HCT116 (cell line): Measurements from ENCODE around the gene CA10. TPM values are rescaled to one million over a fixed set of nuclear protein-coding genes. Genes with fewer than 3 reads are reported as not detected.

ENCODE experiments used
- ATAC-seq: fragments of 200-7000 bp; cut with Tn5 transposase; 2 replicates; pipeline ENCODE4 v1.9.1; 2020; ENCODE audit warnings: mild to moderate bottlenecking, moderate library complexity
- BruUV-seq: library from RNA; stranded (reverse); fragments of 400-500 nt; replicated peaks from 2 replicates; lab custom pipeline; 2021; lab: Mats Ljungman, UMichigan
- CTCF ChIA-PET: fragments of 300-600 bp; sonication (Branson Sonifier 250); formaldehyde crosslinking; loops from one replicate; lab custom pipeline; 2021; ENCODE audit warnings: antibody characterized with exemption; lab: Charles Lee
- POLR2A ChIA-PET: fragments of 300-600, 350-600 bp; sonication (Branson Sonifier 250); formaldehyde crosslinking; loops from one replicate; lab custom pipeline; 2021; ENCODE audit warnings: antibody characterized with exemption; lab: Charles Lee
- RAD21 ChIA-PET, 2 experiments: fragments of 300-600 bp; sonication (Branson Sonifier 250); formaldehyde crosslinking; loops; one replicate each; lab custom pipeline; 2023; ENCODE audit warnings: low total read pairs in 2 of 2; ENCODE audit not compliant: uncharacterized antibody in 2 of 2, unreplicated experiment in 2 of 2, low non-redundant PET in 1 of 2; lab: Charles Lee
- DNase-seq: peaks from one replicate; pipeline ENCODE4 v3.0.0-alpha.2; 2010; ENCODE audit warnings: low read depth, low spot score
- H2AFZ ChIP-seq: fragments of 200-600 bp; shearing (Covaris generic), sonication (generic); 2 replicates; pipeline ENCODE4 v1.6.1; 2017; ENCODE audit warnings: low read depth, mixed run types, mixed read lengths, antibody characterized with exemption, low read length; ENCODE audit not compliant: poor library complexity, severe bottlenecking
- H3K27ac ChIP-seq: 2 replicates; pipeline ENCODE4 v1.5.1; 2012; ENCODE audit warnings: low read depth, low read length
- H3K27me3 ChIP-seq: fragments of 200-600 bp; sonication (generic); 2 replicates; pipeline ENCODE4 v1.6.1; 2016; ENCODE audit warnings: mixed run types, low read length, mixed read lengths; ENCODE audit not compliant: insufficient read depth
- H3K36me3 ChIP-seq, 2 experiments: fragments of 200-500 bp in 1 of 2; fragments of 200-600 bp in 1 of 2; sonication (Bioruptor generic) in 1 of 2; sonication (generic) in 1 of 2; 2 replicates each; pipeline versions ENCODE4 v1.5.1 to v1.6.1; 2014 to 2016; ENCODE audit warnings: low read length in 2 of 2, inconsistent platforms in 1 of 2, mixed read lengths in 1 of 2, mixed run types in 1 of 2; ENCODE audit not compliant: insufficient read depth in 2 of 2, control insufficient read depth in 1 of 2
- H3K4me1 ChIP-seq, 2 experiments: fragments of 200-600 bp in 1 of 2; sonication (generic) in 1 of 2; 2 replicates each; pipeline versions ENCODE4 v1.5.1 to v1.6.1; 2012 to 2017; ENCODE audit warnings: low read length in 2 of 2, inconsistent platforms in 1 of 2, mild to moderate bottlenecking in 1 of 2, mixed read lengths in 1 of 2, mixed run types in 1 of 2, moderate library complexity in 1 of 2; ENCODE audit not compliant: insufficient read depth in 2 of 2, control insufficient read depth in 1 of 2
- H3K4me2 ChIP-seq: fragments of 200-600 bp; sonication (generic); 2 replicates; pipeline ENCODE4 v1.6.1; 2017; ENCODE audit warnings: mixed run types, low read length, mixed read lengths
- H3K4me3 ChIP-seq, 2 experiments: fragments of 200-600 bp in 1 of 2; sonication (generic) in 1 of 2; replicated peaks in 1 of 2; 2 replicates each; pipeline ENCODE4 v1.5.1; 2011 to 2016; ENCODE audit warnings: low read length in 2 of 2, control low read depth in 1 of 2, low read depth in 1 of 2, mild to moderate bottlenecking in 1 of 2, mixed read lengths in 1 of 2, mixed run types in 1 of 2
- H3K79me2 ChIP-seq: fragments of 200-600 bp; sonication (generic); 2 replicates; pipeline ENCODE4 v1.6.1; 2017; ENCODE audit warnings: mild to moderate bottlenecking, mixed run types, low read length, moderate library complexity, mixed read lengths; ENCODE audit not compliant: insufficient read depth
- H3K9ac ChIP-seq: fragments of 200-600 bp; sonication (generic); 2 replicates; pipeline ENCODE4 v1.6.1; 2016; ENCODE audit warnings: low read length, mixed read lengths
- H3K9me2 ChIP-seq: fragments of 200-600 bp; sonication (generic), shearing (Covaris generic); 2 replicates; pipeline ENCODE4 v1.6.1; 2017; ENCODE audit warnings: mixed run types, mild to moderate bottlenecking, moderate library complexity; ENCODE audit not compliant: insufficient read depth
- H3K9me3 ChIP-seq, 2 experiments: fragments of 200-500 bp in 1 of 2; fragments of 200-600 bp in 1 of 2; sonication (Bioruptor generic) in 1 of 2; sonication (generic) in 1 of 2; 2 replicates each; pipeline ENCODE4 v1.6.1; 2014 to 2017; ENCODE audit warnings: low read length in 2 of 2, mixed read lengths in 2 of 2, inconsistent platforms in 1 of 2, low read depth in 1 of 2, mild to moderate bottlenecking in 1 of 2, mixed run types in 1 of 2, moderate library complexity in 1 of 2; ENCODE audit not compliant: control insufficient read depth in 1 of 2, insufficient read depth in 1 of 2
- H4K20me1 ChIP-seq: fragments of 200-600 bp; sonication (generic), shearing (Covaris generic); 2 replicates; pipeline ENCODE4 v1.6.1; 2017; ENCODE audit warnings: mixed run types, mild to moderate bottlenecking, moderate library complexity; ENCODE audit not compliant: insufficient read depth
- CBX3 ChIP-seq: IDR thresholded peaks from 2 replicates; pipeline ENCODE4 v1.6.1; 2012; ENCODE audit warnings: low read depth
- EGR1 ChIP-seq: IDR thresholded peaks from 2 replicates; pipeline ENCODE4 v1.6.1; 2012; ENCODE audit warnings: low read depth
- EZH2phosphoT487 ChIP-seq: fragments of 200-600 bp; IDR thresholded peaks from 2 replicates; pipeline ENCODE4 v1.6.1; 2018; ENCODE audit warnings: antibody characterized with exemption, borderline replicate concordance
- FOSL1 ChIP-seq: IDR thresholded peaks from 2 replicates; pipeline ENCODE4 v1.6.1; 2012; ENCODE audit warnings: low read depth
- JUND ChIP-seq: IDR thresholded peaks from 2 replicates; pipeline ENCODE4 v1.6.1; 2012
- POLR2AphosphoS5 ChIP-seq: IDR thresholded peaks from 2 replicates; pipeline ENCODE4 v1.6.1; 2011; ENCODE audit warnings: mild to moderate bottlenecking, low read depth, low read length, moderate library complexity
- RAD21 ChIP-seq: IDR thresholded peaks from 2 replicates; pipeline ENCODE4 v1.6.1; 2012; ENCODE audit warnings: low read depth, mild to moderate bottlenecking
- REST ChIP-seq: IDR thresholded peaks from 2 replicates; pipeline ENCODE4 v1.6.1; 2012; ENCODE audit warnings: low read depth
- SP1 ChIP-seq: IDR thresholded peaks from 2 replicates; pipeline ENCODE4 v1.6.1; 2012; ENCODE audit warnings: low read depth
- ZBTB33 ChIP-seq: IDR thresholded peaks from 2 replicates; pipeline ENCODE4 v1.6.1; 2011; ENCODE audit warnings: mild to moderate bottlenecking, low read length, moderate library complexity; ENCODE audit not compliant: insufficient replicate concordance; ENCODE audit errors: extremely low read depth
- ZFX ChIP-seq: fragments of 450-650 bp; IDR thresholded peaks from 2 replicates; pipeline ENCODE4 v1.6.1; 2017
- ZNF274 ChIP-seq: fragments of 200-500 bp; sonication (Bioruptor generic); IDR thresholded peaks from 2 replicates; pipeline ENCODE4 v1.6.1; 2014; ENCODE audit warnings: mild to moderate bottlenecking, low read depth, low read length, inconsistent platforms
- intact Hi-C: fragments of 100-400 bp; cut with micrococcal nuclease; formaldehyde crosslinking; loops from 2 replicates; pipeline ENCODE4 v1.10.0; 2022
- total RNA-seq: library from RNA; stranded (reverse); gene quantifications from one replicate; pipeline ENCODE4 v1.2.1, GENCODE V29; 2021; ENCODE audit not compliant: unreplicated experiment
- TF ChIP-seq, protein P1 (sequence below), 3 experiments: fragments of 200-600 bp in 1 of 3; sonication (generic) in 1 of 3; IDR thresholded peaks in 2 of 3; conservative IDR thresholded peaks in 1 of 3; 2 replicates each; pipeline ENCODE4 v1.5.1; 2012 to 2017; ENCODE audit warnings: low read depth in 2 of 3, low read length in 2 of 3, antibody characterized with exemption in 1 of 3, borderline replicate concordance in 1 of 3, control low read depth in 1 of 3, mild to moderate bottlenecking in 1 of 3, mixed read lengths in 1 of 3, mixed run types in 1 of 3, moderate library complexity in 1 of 3; ENCODE audit not compliant: insufficient read depth in 1 of 3

Gene CA10
- total RNA-seq, 1 experiment from 2014 or later = not detected

DNA sequence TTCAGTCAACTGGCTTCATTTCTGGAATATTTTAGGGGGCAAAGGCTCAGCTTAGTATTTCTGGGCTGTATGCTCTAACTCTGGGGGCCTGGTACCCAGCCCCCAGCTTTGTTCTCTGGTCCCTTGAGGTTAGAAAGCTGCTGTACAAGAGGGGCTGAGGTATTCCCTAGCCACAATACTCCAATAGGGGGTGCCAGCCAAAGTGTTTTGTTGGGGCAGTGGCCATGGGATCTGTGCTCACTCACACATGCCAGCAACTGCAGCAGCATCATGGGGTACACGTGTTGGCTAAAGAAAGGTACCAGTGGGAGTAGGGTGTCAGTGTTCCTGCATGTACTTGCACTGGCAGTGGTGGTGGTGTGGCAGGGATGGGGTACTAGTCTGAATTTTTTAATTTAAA lies 257.3 kb downstream of the CA10 start:
- intact Hi-C loops = no loop called here
- Histone ChIP-seq H3K4me1 (no peaks in the 10 kb centered on the region), H3K9me2 (no peaks in the 10 kb centered on the region), H3K79me2 (no peaks in the 10 kb centered on the region), H2AFZ (no peak overlapping the region), H3K27me3 (no peaks in the 10 kb centered on the region), H3K9me3 (peaks cover 0 to 3% of the 10 kb centered on the region in 2 experiments; a peak in 2 of 4 replicates), H3K36me3 (no peaks in the 10 kb centered on the region), H3K4me2 (no peak overlapping the region), H4K20me1 (no peaks in the 10 kb centered on the region), H3K9ac (no peak overlapping the region), H3K4me3 (no peak overlapping the region), H3K27ac (no peak overlapping the region)
- DNase-seq = no peak
- ATAC-seq = no peak
- ChIA-PET POLR2A (no interaction called here), RAD21 (no interaction called here), CTCF (no interaction called here)
- TF ChIP-seq JUND (no peak), FOSL1 (no peak), POLR2AphosphoS5 (no peak), ZNF274 (no peak), EGR1 (no peak), ZBTB33 (no peak), CBX3 (no peak), EZH2phosphoT487 (no peak), RAD21 (no peak), ZFX (no peak), SP1 (no peak), REST (no peak)
- TF ChIP-seq, protein P1, sequence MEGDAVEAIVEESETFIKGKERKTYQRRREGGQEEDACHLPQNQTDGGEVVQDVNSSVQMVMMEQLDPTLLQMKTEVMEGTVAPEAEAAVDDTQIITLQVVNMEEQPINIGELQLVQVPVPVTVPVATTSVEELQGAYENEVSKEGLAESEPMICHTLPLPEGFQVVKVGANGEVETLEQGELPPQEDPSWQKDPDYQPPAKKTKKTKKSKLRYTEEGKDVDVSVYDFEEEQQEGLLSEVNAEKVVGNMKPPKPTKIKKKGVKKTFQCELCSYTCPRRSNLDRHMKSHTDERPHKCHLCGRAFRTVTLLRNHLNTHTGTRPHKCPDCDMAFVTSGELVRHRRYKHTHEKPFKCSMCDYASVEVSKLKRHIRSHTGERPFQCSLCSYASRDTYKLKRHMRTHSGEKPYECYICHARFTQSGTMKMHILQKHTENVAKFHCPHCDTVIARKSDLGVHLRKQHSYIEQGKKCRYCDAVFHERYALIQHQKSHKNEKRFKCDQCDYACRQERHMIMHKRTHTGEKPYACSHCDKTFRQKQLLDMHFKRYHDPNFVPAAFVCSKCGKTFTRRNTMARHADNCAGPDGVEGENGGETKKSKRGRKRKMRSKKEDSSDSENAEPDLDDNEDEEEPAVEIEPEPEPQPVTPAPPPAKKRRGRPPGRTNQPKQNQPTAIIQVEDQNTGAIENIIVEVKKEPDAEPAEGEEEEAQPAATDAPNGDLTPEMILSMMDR (IDR thresholded peaks at IDR 0.05 in 2 of 3, conservative IDR thresholded peaks at IDR 0.05 in 1 of 3; ENCODE audit: borderline replicate concordance in 1 of 3, insufficient read depth in 1 of 3, low read depth in 2 of 3, low read length in 2 of 3) = no peak
- BruUV-seq = no TSS peak
